NCI-H2081 treated with DMSO at 0.1 percent for 48 hours (cell line): ENCODE measurements around the gene EHBP1.
"Not testable (repeated sequence)": the region's sequence is repeated elsewhere in the genome, so short reads cannot be mapped to it uniquely, and the experiment has no call there.

Experiments used
- DNase-seq: peaks from one replicate; lab custom pipeline; 2025; lab: John Stamatoyannopoulos, UW

The EHBP1 gene

DNA sequence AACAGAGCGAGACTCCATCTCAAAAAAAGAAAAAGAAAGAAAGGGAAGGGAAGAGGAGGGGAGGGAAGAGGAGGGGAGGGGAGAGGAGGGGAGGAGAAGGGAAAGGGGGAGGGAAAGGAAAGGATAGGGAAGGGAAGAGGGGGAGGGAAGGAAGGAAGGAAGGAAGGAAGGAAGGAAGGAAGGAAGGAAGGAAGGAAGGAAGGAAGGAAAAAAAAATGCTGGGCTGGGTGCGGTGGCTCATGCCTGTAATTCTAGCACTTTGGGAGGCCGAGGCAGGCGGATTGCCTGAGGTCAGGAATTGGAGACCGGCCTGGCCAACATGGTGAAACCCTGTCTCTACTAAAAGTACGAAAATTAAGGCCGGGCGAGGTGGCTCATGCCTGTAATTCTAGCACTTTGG is 314.2 kb downstream of the EHBP1 start:
- not testable (repeated sequence) for DNase-seq

DNA sequence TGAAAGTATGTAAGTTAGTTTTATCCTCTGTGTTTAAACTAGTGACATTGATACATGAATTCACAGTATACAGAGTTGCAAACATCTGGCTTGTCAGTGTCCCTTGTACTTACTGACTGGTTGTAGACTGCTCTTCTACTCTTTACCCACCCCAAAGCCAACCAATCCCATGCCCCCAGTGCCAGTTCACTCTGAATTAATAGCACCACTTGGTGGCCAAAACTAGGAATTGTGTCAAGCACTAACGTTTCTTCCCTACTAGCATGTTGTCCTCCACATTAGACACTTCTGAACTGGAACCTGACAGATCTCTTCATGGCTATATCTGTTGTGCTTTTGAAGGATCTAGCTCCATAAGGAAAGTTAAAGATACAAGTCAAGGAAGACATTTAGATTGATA is 317.9 kb downstream of the EHBP1 start:
- no peak for DNase-seq

DNA sequence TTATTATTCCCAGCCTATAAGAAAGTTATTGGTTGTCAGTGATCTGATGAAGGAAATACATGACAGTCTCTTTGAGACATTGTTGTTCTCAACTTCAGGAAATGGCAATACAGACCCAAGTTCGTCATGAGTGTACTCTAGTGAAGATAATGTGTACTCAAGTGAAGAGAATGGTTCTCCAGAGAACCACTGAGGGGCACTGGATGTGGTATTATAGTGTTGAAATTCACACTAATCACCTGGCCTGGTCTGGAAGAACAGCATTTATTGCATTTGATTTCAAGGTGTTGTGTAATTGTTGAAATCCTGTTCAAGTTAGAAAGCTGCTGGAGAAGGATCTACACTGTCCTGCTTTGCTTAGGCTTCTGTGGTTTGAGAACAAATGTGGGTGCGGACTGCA is 321.7 kb downstream of the EHBP1 start:
- DNase-seq = no peak

DNA sequence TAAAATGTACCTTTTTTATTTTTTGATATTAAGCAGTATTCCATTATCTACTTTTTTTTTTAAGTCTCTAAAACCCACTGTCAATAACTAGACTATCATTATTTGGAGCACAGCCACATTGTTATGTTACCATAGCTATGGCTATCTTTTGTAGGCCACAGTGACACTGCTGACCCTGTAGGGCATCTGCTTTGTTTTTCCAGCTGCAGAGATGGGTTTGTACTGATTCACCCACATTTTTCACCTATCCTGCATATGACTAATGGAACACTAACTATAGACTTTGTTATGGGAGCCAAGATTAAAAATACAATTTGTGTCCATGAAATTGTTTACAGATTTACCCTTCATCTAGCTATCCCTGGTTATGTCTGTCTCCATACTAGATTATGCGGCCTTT is 323.5 kb downstream of the EHBP1 start:
- DNase-seq = no peak

DNA sequence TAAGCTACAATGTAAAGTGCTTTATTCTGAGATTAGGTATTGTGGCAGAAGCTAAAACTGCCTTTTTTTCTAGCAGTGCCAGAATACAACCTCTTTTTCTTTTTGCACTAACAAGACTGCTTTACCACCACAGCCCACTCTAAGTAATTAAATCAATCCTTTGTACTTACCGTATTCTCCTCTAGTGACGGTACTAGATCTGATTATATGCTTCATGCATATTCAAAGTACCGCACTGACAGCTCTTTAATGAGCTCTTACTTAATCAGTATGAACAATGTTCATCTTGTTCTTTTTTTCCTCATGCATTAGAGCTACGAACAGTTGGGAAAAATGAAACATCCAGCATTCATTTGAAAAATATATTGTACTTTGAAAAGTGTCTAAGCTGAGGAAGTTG is 329.0 kb downstream of the EHBP1 start:
- no peak for DNase-seq

DNA sequence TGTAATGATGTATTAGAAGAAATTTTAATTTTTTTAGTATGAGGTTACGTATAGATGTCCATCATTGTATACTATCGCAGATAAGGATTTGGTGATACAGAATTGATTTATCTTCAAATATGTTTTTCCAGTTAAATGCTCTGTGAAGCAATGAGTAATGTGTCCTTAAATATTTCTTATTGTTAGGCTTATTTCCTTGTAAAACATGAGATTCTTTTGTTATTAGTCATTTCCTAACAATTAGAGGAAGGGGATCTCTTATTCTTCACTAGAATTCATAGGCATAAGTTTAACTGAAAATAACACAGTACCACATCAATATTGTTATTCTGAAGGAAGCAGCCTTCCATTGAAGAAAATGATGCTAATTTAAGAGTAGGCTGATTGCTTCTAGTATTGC is 329.7 kb downstream of the EHBP1 start:
- no peak for DNase-seq

DNA sequence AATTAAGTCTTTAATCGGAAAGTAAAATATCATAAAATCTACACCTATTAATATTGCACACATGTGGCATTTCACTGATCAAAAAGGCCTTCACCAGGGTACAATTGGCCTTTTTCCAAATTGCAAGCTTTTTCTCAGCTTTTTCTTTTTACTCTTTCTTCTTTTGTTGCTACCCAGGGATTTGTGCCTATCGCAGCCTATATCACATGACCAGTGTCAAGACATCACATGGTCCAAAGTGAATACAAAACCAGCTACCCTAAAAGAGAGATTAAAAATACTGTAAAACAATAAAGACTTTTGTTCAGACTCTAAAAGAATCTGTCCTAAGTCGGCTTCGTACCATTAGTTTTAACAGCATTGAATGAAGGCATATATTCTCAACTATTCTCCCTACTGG is 330.1 kb downstream of the EHBP1 start:
- DNase-seq = no peak

DNA sequence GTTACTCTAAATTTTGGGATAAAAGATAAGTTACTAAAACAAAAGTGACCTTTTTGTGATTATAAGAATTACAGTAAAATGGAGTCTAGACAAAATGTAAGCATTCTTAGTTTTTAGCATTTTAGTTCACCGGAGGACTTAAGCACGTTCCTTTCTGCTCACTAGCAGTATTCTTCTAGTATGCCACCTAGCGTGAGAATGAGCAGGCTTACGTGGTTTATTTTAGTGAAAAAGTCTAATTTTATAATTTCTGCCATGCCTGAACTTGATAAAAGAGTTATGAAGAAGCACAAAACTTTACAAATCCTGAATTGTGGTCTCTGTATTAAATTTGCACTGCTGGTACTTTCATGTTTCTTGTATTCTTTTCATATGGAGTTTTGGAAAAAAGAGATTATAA is 332.5 kb downstream of the EHBP1 start:
- no peak for DNase-seq

DNA sequence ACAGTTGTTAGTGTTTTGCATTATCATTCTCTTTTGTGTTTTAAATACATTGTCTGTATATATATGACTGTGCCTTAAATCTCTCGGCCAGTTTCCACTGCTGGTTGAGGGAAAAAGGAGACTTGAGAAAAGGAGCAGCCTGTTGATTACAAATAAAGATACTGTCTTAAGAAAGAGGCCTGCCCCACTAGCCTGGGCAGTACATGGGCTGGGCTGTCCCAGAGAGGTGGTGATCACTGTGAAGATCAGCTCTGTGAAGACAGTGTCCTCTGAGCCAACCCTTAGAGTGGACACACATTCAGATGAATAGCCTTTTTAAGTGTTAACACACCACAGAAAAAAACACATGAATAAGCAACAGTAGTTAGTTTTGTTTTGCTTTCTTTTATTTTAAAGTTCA is 335.1 kb downstream of the EHBP1 start:
- DNase-seq = no peak

DNA sequence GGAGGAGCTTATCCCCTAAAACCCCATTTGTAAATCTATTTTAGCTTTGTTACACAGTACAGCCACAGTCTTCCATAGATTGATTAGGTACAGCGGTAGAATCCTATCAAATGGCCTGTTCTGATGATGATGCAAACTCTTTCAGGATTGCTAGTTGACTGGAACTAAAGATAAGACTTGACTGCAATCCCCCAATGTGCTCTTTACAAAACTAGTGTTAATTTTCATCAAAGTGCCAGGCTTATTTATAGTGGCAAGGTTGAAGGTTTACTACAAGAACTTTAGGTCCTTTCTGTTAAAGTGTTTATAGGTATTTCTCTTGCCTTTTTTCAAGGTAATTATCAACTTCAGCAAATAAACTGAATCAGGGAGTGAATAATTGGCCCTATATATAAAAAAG is 336.1 kb downstream of the EHBP1 start:
- no peak for DNase-seq

DNA sequence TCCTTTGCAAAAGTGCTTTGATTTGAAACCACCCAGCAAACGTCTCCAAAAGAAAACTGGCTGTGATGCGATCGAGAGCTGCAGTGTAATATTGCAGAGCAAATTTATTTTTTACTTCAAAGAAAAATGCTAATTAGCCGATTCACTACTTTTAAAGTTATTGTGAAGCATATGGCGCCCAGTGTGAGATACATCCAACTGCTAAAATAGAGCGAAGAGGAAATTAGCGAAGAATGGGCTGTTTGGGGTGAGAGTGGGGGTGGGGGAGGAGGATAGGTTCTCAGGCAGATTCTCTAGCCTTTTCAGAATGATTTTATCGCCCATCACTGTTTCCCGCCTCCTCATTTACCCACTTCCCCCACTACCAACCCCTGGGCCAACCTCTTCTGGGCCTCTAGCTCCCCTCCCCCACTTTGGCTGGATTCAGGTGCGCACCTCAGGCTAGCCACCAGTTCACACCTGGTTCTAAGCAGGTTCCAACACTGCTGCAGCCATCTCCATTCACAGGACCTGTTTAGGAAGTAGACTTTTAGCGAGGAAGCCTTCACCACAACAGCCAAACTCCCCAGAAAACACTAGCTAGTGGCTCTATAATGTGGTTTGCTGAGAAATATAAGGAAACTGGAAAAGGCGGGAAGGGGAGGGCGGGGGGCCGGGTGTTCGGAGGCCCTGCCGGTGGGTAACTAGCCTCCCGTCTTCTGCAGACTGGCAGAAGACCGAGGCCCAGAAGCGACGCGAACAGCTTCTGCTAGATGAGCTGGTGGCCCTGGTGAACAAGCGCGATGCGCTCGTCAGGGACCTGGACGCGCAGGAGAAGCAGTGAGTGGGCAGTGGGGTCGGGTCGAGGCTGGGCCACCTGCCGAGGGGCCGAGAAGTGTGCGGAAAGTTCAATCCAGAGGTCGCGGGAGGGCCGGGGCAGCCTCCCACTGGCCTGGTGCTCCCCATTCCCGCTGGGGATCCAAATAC is 339.1 kb downstream of the EHBP1 start:
- no peak for DNase-seq

DNA sequence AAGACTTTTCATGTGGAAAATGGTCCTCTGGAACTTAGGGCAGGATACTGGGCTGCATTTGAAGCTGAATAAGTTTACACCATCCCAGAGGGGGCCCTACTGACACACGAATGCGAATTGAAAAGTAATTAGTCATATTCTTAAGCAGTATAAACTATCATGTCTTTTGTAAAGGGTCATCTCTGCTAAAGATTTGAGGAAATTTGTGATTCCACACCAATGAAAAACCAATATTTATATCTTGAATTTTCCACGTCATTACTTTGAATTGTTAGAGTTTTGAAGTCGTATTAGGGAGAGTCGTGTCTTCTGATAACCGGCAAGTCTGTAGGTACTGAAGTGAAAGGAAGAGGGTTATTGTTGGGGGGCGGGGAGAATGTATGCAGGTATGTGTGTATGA is 341.0 kb downstream of the EHBP1 start:
- no peak for DNase-seq

DNA sequence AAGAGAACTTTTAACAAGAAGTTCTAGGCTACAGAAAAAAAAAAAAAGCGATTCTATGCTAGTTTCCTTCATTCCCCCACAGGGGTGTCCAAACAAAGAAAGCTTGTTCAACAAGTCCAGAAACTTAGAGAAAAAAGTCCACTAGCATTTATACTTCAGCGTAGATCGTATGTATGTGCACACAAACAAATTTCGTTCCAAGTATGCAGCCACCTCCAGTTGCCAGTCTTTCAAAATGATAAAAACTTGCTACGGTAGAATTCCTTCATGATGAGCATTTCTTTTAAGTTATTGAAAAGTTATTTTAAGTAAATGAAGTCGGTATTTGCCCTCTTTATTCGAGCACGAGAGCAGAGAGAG is 341.4 kb downstream of the EHBP1 start:
- no peak for DNase-seq

DNA sequence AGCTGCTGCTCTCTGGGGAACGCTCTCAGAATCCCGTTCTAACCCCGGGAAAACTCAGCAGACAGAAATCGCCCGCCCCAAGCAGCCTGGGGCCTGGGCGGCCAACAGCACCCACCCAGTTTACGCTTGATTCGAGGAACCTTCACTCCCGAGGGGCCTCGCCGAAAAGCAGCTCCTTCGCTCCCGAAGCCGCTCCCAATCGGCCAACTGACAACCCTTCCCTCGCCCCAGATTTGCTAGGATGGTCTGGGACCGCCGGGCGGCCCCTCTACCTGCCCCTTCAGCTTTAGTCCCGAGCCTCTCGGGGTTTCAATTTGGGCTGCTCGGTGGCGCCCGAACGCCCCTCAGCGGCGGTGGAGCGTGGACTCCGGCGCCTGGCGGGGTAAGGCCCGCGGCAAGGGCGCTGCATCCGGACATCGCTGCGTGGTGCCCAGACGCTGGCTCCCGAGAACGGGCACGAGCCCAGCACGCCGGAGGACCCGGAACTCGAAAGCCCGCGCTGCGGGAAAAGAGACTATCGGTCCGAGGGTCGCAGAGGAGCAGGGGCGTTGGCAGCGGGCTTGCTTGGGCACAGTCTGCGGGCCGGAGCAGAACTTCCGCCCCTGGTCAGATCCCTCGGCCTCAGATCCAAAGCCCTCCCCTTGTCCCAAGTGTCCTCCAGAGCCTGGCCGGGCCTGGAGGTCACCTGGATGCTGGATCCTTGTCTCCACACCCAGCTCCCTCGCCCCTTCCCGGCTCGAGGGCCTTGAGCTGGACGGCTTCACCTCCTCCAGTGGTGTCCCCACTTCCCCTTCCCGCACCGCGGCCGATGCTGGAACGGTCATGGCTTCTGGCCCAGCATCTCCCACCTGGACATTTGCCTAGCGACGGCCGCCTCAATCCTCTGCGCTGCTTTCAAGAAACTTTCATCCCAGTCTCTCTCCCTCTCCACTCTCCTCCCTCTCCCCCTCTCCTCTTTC is 342.1 kb downstream of the EHBP1 start:
- DNase-seq = no peak

DNA sequence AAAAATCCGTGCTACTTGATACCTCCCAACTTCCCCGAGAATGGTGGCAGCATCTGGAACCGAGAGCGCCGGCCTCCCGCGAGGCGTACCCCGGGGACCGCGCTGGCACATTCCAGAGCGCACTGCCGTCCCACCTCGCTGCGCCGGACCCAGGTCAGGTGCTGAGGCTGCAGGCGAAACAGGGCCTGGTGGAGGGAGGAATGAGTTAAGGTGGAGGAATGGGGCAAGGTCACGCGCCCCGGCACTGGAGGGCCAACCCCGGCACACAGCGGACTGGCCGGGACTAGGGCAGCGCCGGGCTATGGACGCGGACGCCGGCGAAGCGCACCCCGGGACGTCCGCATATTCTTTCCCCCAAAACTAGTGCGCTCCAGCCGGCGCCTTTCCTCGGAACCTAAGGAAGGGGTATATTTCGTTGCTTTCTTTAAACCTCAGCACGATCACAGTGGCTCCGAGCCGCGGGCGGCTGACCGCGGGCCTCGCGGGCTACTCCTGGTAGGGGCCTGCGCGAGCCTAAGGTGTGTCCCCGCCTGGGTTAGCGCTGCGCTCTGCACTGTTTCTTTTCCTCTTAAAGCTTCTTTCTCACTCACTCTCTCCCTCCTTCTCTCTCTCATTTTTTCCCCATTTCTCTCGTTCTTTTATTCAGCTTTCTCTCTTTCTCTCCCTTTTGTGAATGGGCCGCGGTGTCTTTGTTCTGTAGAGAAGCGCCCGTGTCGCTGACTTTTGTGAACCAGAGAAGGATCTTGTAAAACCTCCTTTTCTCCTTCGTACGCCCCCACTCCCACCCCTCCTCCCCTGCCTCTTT is 343.1 kb downstream of the EHBP1 start:
- DNase-seq = no peak

DNA sequence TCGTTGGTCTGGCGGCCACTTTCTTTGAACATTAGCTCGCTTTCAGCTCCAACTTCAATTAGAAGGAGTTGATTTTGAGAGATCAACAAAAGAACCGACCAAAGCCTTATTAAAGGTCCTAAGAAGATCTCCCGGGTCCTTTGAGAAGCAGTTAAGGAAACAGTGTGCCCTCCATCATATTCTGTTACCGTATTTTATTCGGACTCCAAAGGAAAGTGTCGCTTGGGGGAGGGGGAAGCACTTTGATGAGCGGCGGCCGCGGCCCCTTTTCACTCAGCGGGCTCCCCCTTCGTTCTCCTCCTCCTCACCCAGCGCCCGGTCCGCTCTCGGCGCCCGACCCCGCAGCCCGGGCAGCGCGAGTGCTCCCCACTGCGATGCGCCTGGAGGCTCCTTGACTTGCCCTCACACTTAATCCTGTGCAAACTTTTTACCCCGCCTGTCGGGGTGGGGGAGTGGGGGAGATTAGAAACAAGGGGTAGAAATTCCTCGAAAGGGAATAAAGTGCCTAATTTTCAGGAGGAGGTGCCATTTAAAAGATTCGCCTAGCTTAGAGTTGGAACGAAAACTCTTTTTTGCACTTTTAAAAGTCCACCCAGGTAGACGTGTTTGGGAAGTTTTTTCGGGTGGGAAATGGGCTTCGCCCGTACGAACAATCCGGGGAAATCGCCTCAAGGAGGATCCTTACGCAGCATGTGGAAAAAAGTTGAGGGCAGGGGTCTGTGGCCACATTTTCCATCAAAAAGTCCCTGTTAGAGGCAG is 343.9 kb downstream of the EHBP1 start:
- DNase-seq = no peak

DNA sequence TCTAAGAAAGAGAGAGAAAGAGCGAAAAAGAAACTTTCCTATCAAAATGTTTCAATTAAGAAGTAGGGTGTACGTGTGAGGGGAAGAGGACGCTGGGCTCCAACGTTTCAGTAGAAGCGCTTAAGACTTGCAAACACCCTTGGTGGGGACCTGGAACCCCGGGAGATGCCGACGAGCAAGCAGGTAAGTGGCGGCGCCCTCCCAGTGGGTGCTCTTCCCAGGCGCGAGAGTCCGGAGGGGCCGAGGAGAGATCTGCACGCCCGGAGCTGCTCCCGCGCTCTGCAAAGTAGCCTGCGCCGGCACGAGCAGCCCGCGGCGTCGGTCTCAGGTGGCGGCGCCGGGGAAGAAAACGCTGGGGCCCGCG is 344.4 kb downstream of the EHBP1 start:
- no peak for DNase-seq

DNA sequence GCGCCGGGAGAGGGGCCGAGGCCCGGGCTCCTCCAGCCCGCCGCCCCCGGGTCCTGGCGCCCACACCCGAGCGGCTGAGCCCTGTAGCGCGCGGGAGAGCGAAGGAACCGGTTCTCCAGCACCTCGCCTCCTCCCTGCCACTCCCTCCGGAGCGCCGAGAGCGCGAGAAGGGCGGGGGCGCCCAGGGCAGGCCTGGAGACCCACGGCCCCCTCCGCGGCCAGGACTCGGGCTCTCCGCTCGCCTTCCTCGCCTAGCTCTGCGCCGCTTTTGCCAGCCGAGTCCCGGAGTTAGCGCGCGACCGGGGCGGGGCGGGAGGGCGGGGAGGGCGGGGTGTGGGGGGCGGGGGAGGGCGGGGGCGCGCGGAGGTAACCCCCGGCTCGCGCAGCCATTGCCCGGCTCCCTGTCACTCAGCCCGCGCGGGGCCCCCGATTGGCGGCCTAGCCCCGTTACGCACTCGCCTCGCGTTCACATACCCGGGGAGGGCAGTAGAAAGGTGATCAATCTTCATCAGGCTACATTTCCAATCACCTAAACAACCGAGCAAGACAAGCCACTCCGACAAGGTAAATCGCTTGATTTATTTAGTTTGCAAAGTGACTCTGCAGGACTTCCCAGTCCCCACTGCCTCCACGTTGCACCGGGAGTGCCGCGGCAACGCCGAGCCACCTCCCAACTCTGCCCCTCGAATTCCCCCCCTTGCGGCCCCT is 345.0 kb downstream of the EHBP1 start, which contains the start of gene OTX1:
OTX1 (plus strand) TSS at position 497 of the 708 bp plus-strand sequence. CDS start 2,161 bp downstream, outside the sequence.
- peak; percentile 60 for DNase-seq

DNA sequence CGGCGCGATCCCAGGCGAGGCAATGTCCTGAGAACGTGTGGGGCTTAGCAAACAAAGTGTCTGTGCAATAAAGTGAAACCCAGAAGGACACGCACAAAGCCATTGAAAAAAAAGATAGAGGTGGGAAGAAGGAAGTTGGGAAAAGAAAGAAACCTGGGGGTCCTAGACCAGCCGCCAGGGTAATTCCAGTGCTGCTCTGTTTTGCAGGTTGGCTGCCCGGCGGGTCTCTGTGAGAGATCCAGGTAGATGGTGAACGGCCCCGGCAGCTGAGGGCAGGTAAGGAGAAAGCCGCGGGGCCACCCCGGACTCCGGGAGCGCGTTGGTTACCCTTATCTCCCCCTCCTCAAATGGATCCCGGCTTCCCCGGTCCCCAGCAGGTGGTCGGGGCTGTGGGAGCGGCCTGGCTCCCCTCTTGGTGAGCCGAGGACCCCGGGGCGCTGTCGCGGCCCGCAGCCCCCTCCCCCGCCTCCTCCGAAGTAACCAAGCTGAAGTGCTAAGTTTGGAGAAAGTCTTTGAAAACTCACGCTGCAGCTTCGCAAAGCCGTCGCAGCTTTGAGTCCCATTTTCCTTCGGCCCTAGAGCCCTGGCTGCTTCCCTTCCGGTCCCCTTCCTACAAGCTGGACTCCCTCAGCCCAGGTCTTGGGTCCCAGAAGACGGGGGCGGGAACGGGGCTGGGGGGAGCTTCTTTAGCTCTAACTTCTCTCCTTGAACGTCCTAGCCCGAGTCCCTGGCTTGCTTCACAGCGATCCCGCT is 345.7 kb downstream of the EHBP1 start:
- no peak for DNase-seq

DNA sequence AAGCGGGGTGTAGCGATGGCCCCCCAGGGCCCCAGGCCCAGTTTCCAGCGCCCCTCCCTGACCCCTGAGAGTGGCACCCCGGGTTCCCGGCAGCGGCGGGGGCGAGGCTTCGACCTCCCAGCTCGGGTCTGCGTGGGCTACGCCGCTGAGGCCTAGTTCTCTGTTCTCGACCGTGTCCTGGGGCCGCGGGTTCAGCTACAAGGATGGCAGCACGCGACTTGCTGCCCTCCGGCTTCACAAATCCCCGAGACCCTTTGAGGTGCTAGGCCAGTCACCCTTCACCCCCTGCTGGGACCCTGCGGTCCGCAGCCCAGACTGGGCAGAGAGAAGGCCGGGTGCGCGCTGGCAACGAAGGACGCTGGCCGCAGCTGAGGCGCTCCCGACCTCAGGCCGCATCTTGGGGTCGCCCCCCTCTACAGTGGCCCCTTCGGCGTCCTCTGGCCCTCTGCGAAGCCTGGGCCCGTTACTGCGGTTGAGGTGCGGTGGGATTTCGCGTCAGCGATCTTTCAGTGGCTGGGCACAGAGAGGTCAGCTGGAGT is 346.4 kb downstream of the EHBP1 start:
- DNase-seq = no peak
